Trophoblast cell (in vitro differentiated cells and primary cell): Measurements from ENCODE around the gene DDAH2.

Experiments
- DNase-seq, 2 donors: peaks; one replicate each; pipeline ENCODE4 v3.0.0-alpha.2; 2016
- H2AFZ ChIP-seq: 2 replicates; pipeline ENCODE4 v1.6.1; 2013; ENCODE audit warnings: low read length, moderate library complexity, mild to moderate bottlenecking; ENCODE audit not compliant: insufficient read depth, poor library complexity
- H2AK5ac ChIP-seq: 2 replicates; pipeline ENCODE4 v1.6.1; 2013; ENCODE audit warnings: mild to moderate bottlenecking, low read length
- H2BK120ac ChIP-seq: 2 replicates; pipeline ENCODE4 v1.6.1; 2013; ENCODE audit warnings: low read length, mild to moderate bottlenecking, moderate library complexity; ENCODE audit not compliant: insufficient read depth, poor library complexity
- H2BK12ac ChIP-seq: 2 replicates; pipeline ENCODE4 v1.6.1; 2013; ENCODE audit warnings: mild to moderate bottlenecking, low read length, moderate library complexity
- H2BK5ac ChIP-seq: 2 replicates; pipeline ENCODE4 v1.6.1; 2013; ENCODE audit warnings: low read length, low read depth, moderate library complexity, mild to moderate bottlenecking; ENCODE audit not compliant: poor library complexity
- H3K14ac ChIP-seq: 2 replicates; pipeline ENCODE4 v1.6.1; 2013; ENCODE audit warnings: mild to moderate bottlenecking, low read length
- H3K18ac ChIP-seq: 2 replicates; pipeline ENCODE4 v1.6.1; 2013; ENCODE audit warnings: mild to moderate bottlenecking, low read length
- H3K23ac ChIP-seq: 2 replicates; pipeline ENCODE4 v1.6.1; 2013; ENCODE audit warnings: low read length
- H3K27ac ChIP-seq: 2 replicates; pipeline ENCODE4 v1.5.1; 2013; ENCODE audit warnings: low read depth, mild to moderate bottlenecking, inconsistent platforms, low read length, moderate library complexity
- H3K27me3 ChIP-seq: 2 replicates; pipeline ENCODE4 v1.6.1; 2013; ENCODE audit warnings: inconsistent platforms, mild to moderate bottlenecking, low read length, moderate library complexity; ENCODE audit not compliant: insufficient read depth
- H3K36me3 ChIP-seq, 2 experiments: 1 replicate in 1 of 2; 2 replicates in 1 of 2; pipeline ENCODE4 v1.6.1; 2013; ENCODE audit warnings: low read length in 2 of 2, mild to moderate bottlenecking in 2 of 2, moderate library complexity in 1 of 2; ENCODE audit not compliant: insufficient read depth in 2 of 2, control insufficient read depth in 1 of 2
- H3K4ac ChIP-seq: 2 replicates; pipeline ENCODE4 v1.6.1; 2013; ENCODE audit warnings: low read depth, mild to moderate bottlenecking, low read length, moderate library complexity
- H3K4me1 ChIP-seq, 2 experiments: 1 replicate in 1 of 2; 2 replicates in 1 of 2; pipeline ENCODE4 v1.6.1; 2013; ENCODE audit warnings: low read length in 2 of 2, mild to moderate bottlenecking in 2 of 2, moderate library complexity in 1 of 2; ENCODE audit not compliant: insufficient read depth in 2 of 2, control insufficient read depth in 1 of 2
- H3K4me2 ChIP-seq: 2 replicates; pipeline ENCODE4 v1.6.1; 2013; ENCODE audit warnings: inconsistent platforms, mild to moderate bottlenecking, low read length, moderate library complexity
- H3K4me3 ChIP-seq: 2 replicates; pipeline ENCODE4 v1.5.1; 2013; ENCODE audit warnings: mild to moderate bottlenecking, low read depth, low read length, inconsistent platforms
- H3K79me1 ChIP-seq: one replicate; pipeline ENCODE4 v1.6.1; 2013; ENCODE audit warnings: low read length
- H3K79me2 ChIP-seq: 2 replicates; pipeline ENCODE4 v1.6.1; 2013; ENCODE audit warnings: low read length, mild to moderate bottlenecking; ENCODE audit not compliant: control insufficient read depth, insufficient read depth, poor library complexity
- H3K9ac ChIP-seq: 2 replicates; pipeline ENCODE4 v1.6.1; 2013; ENCODE audit warnings: mild to moderate bottlenecking, low read length
- H3K9me3 ChIP-seq: 2 replicates; pipeline ENCODE4 v1.6.1; 2013; ENCODE audit warnings: low read depth, mild to moderate bottlenecking, control low read depth, inconsistent platforms, low read length; ENCODE audit not compliant: insufficient read depth
- H4K12ac ChIP-seq: 2 replicates; pipeline ENCODE4 v1.6.1; 2013; ENCODE audit warnings: low read depth, mild to moderate bottlenecking, low read length, moderate library complexity
- H4K8ac ChIP-seq: 2 replicates; pipeline ENCODE4 v1.6.1; 2013; ENCODE audit warnings: low read depth, mild to moderate bottlenecking, low read length, moderate library complexity
- H4K91ac ChIP-seq: one replicate; pipeline ENCODE4 v1.6.1; 2013; ENCODE audit warnings: low read depth, mild to moderate bottlenecking, low read length, moderate library complexity
- WGBS: extraction: QIAGEN DNeasy Blood & Tissue Kit; methylation state at CpG from one replicate; pipeline ENCODE4 v1.1.7; 2013; ENCODE audit warnings: missing lambda C conversion rate; ENCODE audit not compliant: insufficient read length, insufficient coverage; ENCODE audit errors: extremely low coverage; 5-methylcytosine and 5-hydroxymethylcytosine counted together

The DDAH2 gene

GRCh38 chr6:31776485-31776988 lies 47.4 kb upstream of the DDAH2 start:
- Histone ChIP-seq H2AFZ (peak overlapping the region; percentile 12), H2BK12ac (no peak overlapping the region), H2AK5ac (peak overlapping the region; percentile 45), H4K91ac (peak overlapping the region; percentile 21), H3K18ac (no peak overlapping the region), H3K79me1 (no peaks in the 10 kb centered on the region), H3K27me3 (no peaks in the 10 kb centered on the region), H4K8ac (no peak overlapping the region), H3K9me3 (no peaks in the 10 kb centered on the region), H3K14ac (no peak overlapping the region), H3K79me2 (no peaks in the 10 kb centered on the region), H4K12ac (no peak overlapping the region), H2BK5ac (no peak overlapping the region), H3K9ac (no peak overlapping the region), H3K27ac (no peak overlapping the region), H3K4me3 (no peak overlapping the region), H3K4ac (no peak overlapping the region), H2BK120ac (no peak overlapping the region), H3K23ac (no peak overlapping the region), H3K36me3 (peaks cover 36 to 40% of the 10 kb centered on the region in 2 experiments), H3K4me2 (peak overlapping the region; percentile 4), H3K4me1 (peaks cover 0 to 10% of the 10 kb centered on the region in 2 experiments)
- peak in 1 of 2 donors; percentile 16 for DNase-seq
- WGBS: no CpG with 5 or more reads among the region's 14 CpGs

GRCh38 chr6:31775633-31776484 lies 46.8 kb upstream of the DDAH2 start:
- H2BK5ac ChIP-seq: no peak overlapping the region
- H3K79me1 ChIP-seq: no peaks in the 10 kb centered on the region
- no peak overlapping the region for H3K4ac ChIP-seq
- H3K36me3 ChIP-seq: peaks cover 29 to 33% of the 10 kb centered on the region in 2 experiments
- no peak overlapping the region for H3K4me2 ChIP-seq
- peaks cover 0 to 10% of the 10 kb centered on the region in 2 experiments for H3K4me1 ChIP-seq
- no CpG with 5 or more reads among the region's 32 CpGs for WGBS
- no peak for DNase-seq
- H3K9ac ChIP-seq: no peak overlapping the region
- H3K14ac ChIP-seq: no peak overlapping the region
- H2AK5ac ChIP-seq: no peak overlapping the region
- no peak overlapping the region for H4K12ac ChIP-seq
- H3K79me2 ChIP-seq: no peaks in the 10 kb centered on the region
- no peak overlapping the region for H4K8ac ChIP-seq
- H4K91ac ChIP-seq: peak overlapping the region; percentile 21
- no peak overlapping the region for H3K4me3 ChIP-seq
- no peaks in the 10 kb centered on the region for H3K9me3 ChIP-seq
- no peak overlapping the region for H2AFZ ChIP-seq
- H2BK120ac ChIP-seq: no peak overlapping the region
- H3K27me3 ChIP-seq: no peaks in the 10 kb centered on the region
- no peak overlapping the region for H3K23ac ChIP-seq
- no peak overlapping the region for H3K18ac ChIP-seq
- H2BK12ac ChIP-seq: no peak overlapping the region
- no peak overlapping the region for H3K27ac ChIP-seq

DNA sequence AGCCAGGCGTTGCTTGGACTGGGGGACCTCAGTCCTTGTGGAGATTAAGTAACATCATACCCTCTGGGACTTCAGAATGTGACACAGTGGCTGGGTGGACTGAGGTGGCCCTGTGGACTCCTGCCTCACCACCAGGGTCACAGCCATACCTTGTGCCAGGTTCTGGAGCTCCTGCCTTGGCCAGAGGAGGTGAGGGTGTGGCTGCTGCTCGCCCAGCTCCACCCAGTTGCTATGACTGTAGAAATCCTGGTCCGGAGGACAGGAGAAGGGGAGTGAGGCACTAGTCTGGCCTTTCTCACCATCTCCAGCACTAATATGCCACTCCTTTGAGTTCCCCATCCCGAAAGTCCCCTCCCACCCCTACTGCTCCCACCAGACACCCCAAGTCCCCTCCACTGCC lies 46.1 kb upstream of the DDAH2 start:
- no peak overlapping the region for H2BK5ac ChIP-seq
- no peak overlapping the region for H3K4me2 ChIP-seq
- no peaks in the 10 kb centered on the region for H3K79me2 ChIP-seq
- no peak overlapping the region for H4K91ac ChIP-seq
- WGBS: no CpG with 5 or more reads among the region's 4 CpGs
- H2AK5ac ChIP-seq: no peak overlapping the region
- H2AFZ ChIP-seq: no peak overlapping the region
- H4K12ac ChIP-seq: no peak overlapping the region
- no peak overlapping the region for H3K14ac ChIP-seq
- no peak overlapping the region for H3K27ac ChIP-seq
- peaks cover 0 to 10% of the 10 kb centered on the region in 2 experiments for H3K4me1 ChIP-seq
- H3K18ac ChIP-seq: no peak overlapping the region
- no peaks in the 10 kb centered on the region for H3K9me3 ChIP-seq
- H3K27me3 ChIP-seq: no peaks in the 10 kb centered on the region
- H3K9ac ChIP-seq: no peak overlapping the region
- H2BK120ac ChIP-seq: no peak overlapping the region
- H4K8ac ChIP-seq: no peak overlapping the region
- peaks cover 22 to 26% of the 10 kb centered on the region in 2 experiments for H3K36me3 ChIP-seq
- no peak for DNase-seq
- H3K4ac ChIP-seq: no peak overlapping the region
- H3K23ac ChIP-seq: no peak overlapping the region
- no peaks in the 10 kb centered on the region for H3K79me1 ChIP-seq
- peak overlapping the region; percentile 58 for H2BK12ac ChIP-seq
- H3K4me3 ChIP-seq: no peak overlapping the region

- Histone ChIP-seq H2AFZ (no peak overlapping the region), H3K9me3 (no peaks in the 10 kb centered on the region), H3K4ac (no peak overlapping the region), H2BK12ac (no peak overlapping the region), H3K36me3 (no peaks in the 10 kb centered on the region), H3K18ac (no peak overlapping the region), H3K27me3 (no peaks in the 10 kb centered on the region), H2BK5ac (no peak overlapping the region), H3K9ac (no peak overlapping the region), H3K4me2 (no peak overlapping the region), H4K12ac (no peak overlapping the region), H3K79me2 (no peaks in the 10 kb centered on the region), H4K91ac (no peak overlapping the region), H3K14ac (no peak overlapping the region), H3K27ac (no peak overlapping the region), H3K79me1 (no peaks in the 10 kb centered on the region), H3K23ac (no peak overlapping the region), H2AK5ac (no peak overlapping the region), H3K4me3 (no peak overlapping the region), H4K8ac (no peak overlapping the region), H2BK120ac (no peak overlapping the region), H3K4me1 (peaks cover 7 to 10% of the 10 kb centered on the region in 2 experiments)
- no peak for DNase-seq
- no CpG with 5 or more reads among the region's 4 CpGs for WGBS
These were observed 42.9 kb upstream of the DDAH2 start for GRCh38 chr6:31771992-31772358.
